Stimulated activated naive CD8-positive, alpha-beta T cell treated with anti-CD3 and anti-CD28 coated beads, Interleukin-15, Interleukin-2, amounts not matched to agents 100 U/mL and 50 U/mL, for 24 hours (primary cell): ENCODE data around the gene CD55.
"Not testable (repeated sequence)": the region's sequence is repeated elsewhere in the genome, so short reads cannot be mapped to it uniquely, and the experiment has no call there.

Experiments
- ATAC-seq: fragments of 150-1000 bp; cut with Tn5 transposase; one replicate; pipeline ENCODE4 v1.10.0; 2021
- DNase-seq: peaks from one replicate; pipeline ENCODE4 v3.0.0; 2021

CD55 gene

GRCh38 chr1:207306023-207306422 is 15.5 kb upstream of the CD55 start:
- ATAC-seq (no peak), DNase-seq (no peak)

DNA sequence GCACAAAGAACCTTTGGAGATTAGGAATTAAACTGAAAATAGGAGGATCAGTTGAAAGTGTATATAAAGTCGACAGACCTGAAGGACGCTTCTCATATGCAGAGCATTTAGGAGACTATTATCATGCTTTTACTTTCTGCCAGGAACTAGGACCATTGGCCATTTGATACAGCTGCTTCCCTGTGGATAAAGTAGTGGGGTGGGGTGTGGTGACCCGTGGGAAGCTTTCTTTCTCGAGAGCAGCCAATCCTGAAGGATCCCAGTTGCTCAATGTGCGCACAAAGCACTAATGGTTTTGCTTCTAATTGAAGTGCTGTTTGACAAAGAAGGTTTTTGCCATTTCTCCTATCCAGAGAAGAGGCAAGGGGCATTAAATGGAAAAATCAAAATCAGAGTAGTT is 14.9 kb upstream of the CD55 start:
- DNase-seq: no peak
- no peak for ATAC-seq

GRCh38 chr1:207308451-207309190 is 12.9 kb upstream of the CD55 start:
- ATAC-seq (no peak), DNase-seq (no peak)

GRCh38 chr1:207309745-207310273 is 11.7 kb upstream of the CD55 start:
- no peak for ATAC-seq
- DNase-seq: peak; percentile 13

- DNase-seq: no peak
Observed at GRCh38 chr1:207311888-207312603, 9.4 kb upstream of the CD55 start.

GRCh38 chr1:207312604-207312920 is 8.9 kb upstream of the CD55 start:
- DNase-seq (no peak), ATAC-seq (no peak)

More at GRCh38 chr1:207311888-207312603, 9.4 kb upstream of the CD55 start:
- no peak for ATAC-seq

DNA sequence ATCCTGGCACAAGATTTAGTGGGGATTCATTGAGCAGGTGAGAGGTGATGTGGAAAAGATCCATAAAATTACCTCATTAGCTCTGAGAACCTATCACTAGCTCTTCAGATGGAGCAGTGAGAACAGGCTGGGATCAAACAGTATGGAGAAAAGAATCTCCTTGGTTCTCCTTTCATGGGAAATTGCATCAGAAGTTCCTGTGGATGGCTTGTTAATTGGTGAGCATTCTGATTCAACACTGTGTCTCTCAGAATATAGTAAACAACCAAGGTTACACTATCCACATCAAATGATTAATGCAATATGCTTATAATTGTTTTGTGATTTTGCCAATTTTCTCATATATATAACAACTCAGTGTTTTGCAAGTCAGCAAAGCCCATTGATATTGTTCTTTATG is 8.3 kb upstream of the CD55 start:
- no peak for DNase-seq
- no peak for ATAC-seq

GRCh38 chr1:207314816-207315215 is 6.7 kb upstream of the CD55 start:
- DNase-seq: no peak
- no peak for ATAC-seq

DNA sequence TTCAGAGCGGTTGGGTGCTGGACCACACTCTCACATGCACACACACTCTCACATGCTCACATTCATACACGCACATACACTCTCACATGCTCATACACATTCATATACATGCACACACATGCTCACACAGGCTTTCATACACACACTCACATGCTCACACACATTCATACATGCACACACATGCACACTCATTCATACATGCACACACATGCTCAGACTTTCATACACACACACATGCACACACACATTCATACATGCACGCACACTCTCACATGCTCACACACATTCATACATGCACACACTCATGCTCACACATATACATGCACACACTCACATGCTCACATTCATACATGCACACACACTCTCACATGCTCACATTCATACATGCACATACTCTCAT is 6.0 kb upstream of the CD55 start:
- DNase-seq (no peak), ATAC-seq (no peak)

- no peak for ATAC-seq
- DNase-seq: no peak
Observed at GRCh38 chr1:207316141-207316540, 5.3 kb upstream of the CD55 start.

DNA sequence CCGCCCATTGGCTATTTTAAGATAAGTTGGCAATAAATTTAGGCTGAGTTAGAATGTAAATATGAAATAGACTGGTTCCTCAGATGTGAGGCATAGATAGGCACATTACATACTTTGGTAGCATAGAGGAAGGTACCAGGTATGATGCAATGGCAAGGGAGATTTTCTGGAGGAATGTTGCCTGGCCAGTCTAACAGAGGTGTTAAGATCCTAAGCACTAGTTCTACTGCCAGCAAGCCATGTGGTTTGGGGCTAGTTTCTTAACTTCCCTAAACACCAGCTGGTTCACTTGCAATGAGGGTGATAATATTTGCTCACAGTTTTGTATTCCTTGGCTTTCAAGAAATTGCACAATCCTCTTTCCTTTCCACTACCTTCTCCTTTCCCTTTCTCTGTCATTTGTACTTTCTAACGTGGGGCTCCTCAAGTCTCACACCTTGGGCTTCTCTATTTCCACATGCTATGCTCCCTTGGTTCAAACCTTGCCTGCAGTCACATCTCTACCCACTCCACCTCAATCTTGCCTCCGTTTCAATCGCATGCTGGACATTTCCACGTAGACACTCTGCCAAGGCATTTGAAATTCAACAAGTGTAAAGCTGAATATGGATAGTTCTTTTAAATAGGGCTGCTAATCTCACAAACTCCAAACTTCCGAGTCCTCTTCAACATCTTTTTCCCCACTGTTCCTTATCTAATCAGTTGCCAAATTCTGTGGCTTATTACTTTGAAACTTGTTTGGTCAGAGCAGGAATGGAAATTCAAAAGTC is 4.7 kb upstream of the CD55 start:
- DNase-seq (no peak), ATAC-seq (no peak)

- no peak for DNase-seq
- no peak for ATAC-seq
Observed at GRCh38 chr1:207317561-207317960, 3.9 kb upstream of the CD55 start.

- DNase-seq: no peak
Observed at GRCh38 chr1:207318072-207318619, 3.3 kb upstream of the CD55 start.

DNA sequence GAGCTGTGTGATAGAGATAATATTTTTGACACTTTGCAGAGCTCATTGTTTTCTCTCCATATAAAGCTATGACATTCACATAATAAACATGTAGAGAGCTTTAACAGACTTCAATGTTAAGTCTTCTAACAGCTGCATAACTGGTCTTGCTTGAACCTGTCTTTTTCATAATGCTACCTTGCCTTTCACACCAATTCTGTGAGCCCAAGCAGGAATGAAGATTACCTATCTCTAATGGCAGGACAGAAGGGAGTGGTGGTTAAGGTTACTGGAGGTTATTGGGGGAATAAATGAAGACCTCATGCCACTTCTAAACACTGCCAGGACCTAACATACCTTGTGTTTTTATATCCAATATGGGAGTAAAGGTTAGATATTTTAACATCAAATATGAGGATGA is 2.3 kb upstream of the CD55 start:
- no peak for DNase-seq
- no peak for ATAC-seq

More at GRCh38 chr1:207318072-207318619, 3.3 kb upstream of the CD55 start:
- ATAC-seq: no peak

- not testable (repeated sequence) for DNase-seq, ATAC-seq
Observed at GRCh38 chr1:207320105-207320504, 1.4 kb upstream of the CD55 start.

DNA sequence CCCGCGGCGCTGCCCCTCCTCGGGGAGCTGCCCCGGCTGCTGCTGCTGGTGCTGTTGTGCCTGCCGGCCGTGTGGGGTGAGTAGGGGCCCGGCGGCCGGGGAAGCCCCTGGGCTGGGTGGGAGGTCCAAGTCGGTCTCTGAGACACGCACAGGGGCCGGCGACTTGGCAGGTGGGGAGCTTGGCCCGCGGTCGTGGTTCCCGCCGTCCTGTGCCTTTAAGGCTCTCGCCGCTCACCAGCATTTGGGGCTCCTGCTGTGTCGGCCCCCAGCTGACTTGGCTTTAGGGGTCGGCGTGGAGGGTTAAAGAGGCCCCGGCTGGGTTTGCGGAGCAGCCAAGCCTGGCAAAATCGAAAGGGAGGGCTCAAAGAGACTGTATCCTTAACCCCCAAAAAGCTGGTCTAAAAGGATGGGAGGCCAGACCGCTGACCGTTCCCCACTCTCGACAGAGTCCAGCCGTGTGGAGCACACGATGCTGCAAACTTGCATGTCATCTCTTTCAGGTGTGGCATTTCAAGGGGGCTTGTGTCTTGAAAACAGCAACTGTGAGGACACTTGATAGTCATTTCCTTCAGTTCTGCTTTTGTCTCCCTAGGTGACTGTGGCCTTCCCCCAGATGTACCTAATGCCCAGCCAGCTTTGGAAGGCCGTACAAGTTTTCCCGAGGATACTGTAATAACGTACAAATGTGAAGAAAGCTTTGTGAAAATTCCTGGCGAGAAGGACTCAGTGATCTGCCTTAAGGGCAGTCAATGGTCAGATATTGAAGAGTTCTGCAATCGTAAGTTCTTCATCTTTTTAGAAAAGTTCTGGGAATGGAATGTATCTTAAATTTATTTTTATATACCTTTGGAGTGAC is 540 bp downstream of the CD55 start:
- ATAC-seq (no peak), DNase-seq (no peak)

DNA sequence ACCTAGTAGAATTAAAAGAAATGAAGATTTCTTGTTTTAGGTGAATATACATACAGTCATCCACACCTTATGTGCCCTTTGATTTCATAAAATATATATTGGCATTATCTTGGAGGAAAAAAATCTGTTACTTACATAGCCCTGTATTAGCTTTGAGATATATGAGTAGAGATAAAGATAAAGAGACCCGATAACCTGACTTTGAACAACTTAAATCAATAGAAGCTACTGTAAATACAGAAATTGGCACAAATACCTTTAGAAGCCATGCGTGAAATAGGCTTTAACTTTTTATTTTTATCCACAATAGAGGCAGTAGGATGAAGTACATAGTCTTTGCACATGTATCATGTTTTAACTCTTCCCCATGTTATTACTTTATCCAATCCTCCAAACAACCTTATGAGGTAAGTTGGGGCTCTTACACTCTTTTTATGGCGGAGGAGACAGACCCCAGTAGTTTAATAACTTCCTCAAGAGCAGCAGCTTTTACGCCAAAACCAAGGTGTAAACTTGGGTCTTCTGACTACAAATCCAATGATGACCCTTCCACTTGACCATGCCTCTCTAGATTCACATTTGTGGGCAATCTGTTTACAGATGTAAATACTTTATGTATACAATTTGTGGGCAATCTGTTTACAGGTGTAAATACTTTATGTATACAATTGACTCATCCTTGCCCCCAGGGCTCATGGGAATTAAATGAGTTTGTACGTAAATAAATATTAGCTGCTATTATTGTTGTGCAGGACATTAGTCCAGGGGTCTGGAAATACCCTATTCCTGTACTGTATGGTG is 2.1 kb downstream of the CD55 start:
- DNase-seq (no peak), ATAC-seq (no peak)

GRCh38 chr1:207328004-207328403 is 6.5 kb downstream of the CD55 start:
- ATAC-seq (no peak), DNase-seq (no peak)

GRCh38 chr1:207328908-207329440 is 7.5 kb downstream of the CD55 start:
- no peak for ATAC-seq
- DNase-seq: no peak

DNA sequence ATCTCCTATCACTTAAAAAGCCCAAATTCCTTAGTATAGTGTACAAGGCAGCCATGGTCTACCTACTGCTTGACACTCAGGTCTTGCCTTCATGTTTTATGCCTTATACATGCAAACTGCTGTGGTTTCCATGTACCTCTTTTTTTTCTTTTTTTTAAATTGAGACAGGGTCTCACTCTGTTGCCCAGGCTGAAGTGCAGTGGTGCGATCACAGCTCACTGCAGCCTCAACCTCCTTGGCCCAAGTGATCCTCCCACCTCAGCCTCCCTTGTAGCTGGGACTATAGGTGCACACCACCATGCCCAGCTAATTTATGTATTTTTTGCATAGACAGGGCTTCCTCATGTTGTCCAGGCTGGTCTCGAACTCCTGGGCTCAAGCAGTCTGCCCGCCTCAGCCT is 8.0 kb downstream of the CD55 start:
- ATAC-seq (no peak), DNase-seq (no peak)
